Measurements from ENCODE around the gene PRC1. TPM values are rescaled to one million over a fixed set of nuclear protein-coding genes. Genes with fewer than 3 reads are reported as not detected.

Gene PRC1
- total RNA-seq, 2 experiments from 2014 or later = 173 TPM

DNA sequence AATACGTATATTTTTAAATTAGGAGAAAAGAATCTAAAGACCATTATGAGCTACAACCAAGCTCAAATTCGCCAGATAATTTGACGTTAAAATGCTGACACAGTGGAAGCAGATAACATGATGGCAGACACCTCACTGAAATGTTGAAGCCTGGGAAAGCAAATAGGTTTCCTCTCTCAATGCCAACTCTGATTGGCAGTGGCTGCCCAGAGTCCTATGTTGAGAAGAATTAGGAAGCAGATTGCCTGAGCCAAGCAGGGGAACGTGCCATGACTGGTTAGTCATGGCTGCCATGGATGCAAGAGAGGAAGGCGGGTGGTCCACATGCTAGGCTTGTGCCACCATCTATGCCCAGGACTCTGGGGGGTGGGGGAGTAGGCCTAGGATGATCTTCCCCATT, 56.1 kb downstream of the PRC1 start:
- no peaks in the 10 kb centered on the region for H3K9me3 Mint-ChIP-seq
- no peak overlapping the region for H3K4me3 Mint-ChIP-seq
- H3K4me1 Mint-ChIP-seq (ENCODE audit: low read depth) = peaks cover 19% of the 10 kb centered on the region
- H3K27ac Mint-ChIP-seq = no peak overlapping the region
- H3K36me3 Mint-ChIP-seq (ENCODE audit: low read depth) = peaks cover 22% of the 10 kb centered on the region
- no peaks in the 10 kb centered on the region for H3K27me3 Mint-ChIP-seq (ENCODE audit: low read depth)
- no peak for DNase-seq
- intact Hi-C loops (cut with micrococcal nuclease) = loop anchor here (10.0 kb wide), 1 partner anchor 553 kb away; the partner anchor contains the start of gene IQGAP1
- CTCF ChIA-PET = interaction anchor here (0.6 kb wide), 1 partner anchor 321 kb away, joined by 3 read pairs; no protein-coding TSS in a partner anchor

DNA sequence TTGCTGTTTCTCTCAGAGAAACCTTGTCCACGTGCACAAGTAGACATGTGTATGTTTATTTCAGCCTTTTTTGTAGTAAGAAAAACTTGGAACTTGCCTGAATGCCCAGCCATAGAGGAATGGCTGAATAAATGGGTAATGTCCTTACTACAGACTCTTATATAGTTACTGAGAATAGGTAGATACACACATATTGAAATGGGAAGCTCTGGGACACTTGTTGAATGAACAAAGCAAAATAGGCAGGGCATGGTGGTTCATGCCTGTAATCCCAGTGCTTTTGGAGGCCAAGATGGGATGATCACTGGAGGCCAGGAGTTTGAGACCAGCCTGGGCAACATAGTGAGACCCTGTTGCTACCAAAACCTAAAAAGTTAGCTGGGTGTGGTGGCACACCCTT, 57.5 kb downstream of the PRC1 start:
- CTCF ChIA-PET = interaction anchor here (0.5 to 8.9 kb wide), 3 partner anchors 20 to 91 kb away, joined by 3 to 169 read pairs (median 104); partner anchors contain the start of genes MAN2A2 and RCCD1
- peaks cover 20% of the 10 kb centered on the region for H3K36me3 Mint-ChIP-seq (ENCODE audit: low read depth)
- peaks cover 23% of the 10 kb centered on the region for H3K4me1 Mint-ChIP-seq (ENCODE audit: low read depth)
- H3K4me3 Mint-ChIP-seq = peak overlapping the region; percentile 83
- H3K9me3 Mint-ChIP-seq = no peaks in the 10 kb centered on the region
- DNase-seq = no peak
- no peak overlapping the region for H3K27ac Mint-ChIP-seq
- intact Hi-C loops (cut with micrococcal nuclease) = loop anchor here (10.0 kb wide), 1 partner anchor 552 kb away; the partner anchor contains the start of gene IQGAP1
- no peaks in the 10 kb centered on the region for H3K27me3 Mint-ChIP-seq (ENCODE audit: low read depth)

- Mint-ChIP-seq H3K9me3 (no peaks in the 10 kb centered on the region), H3K4me1 (ENCODE audit: low read depth) (peaks cover 36% of the 10 kb centered on the region), H3K27ac (peak within 1 kb of the TSS; percentile 82), H3K36me3 (ENCODE audit: low read depth) (peaks cover 25% of the 10 kb centered on the region), H3K27me3 (ENCODE audit: low read depth) (no peaks in the 10 kb centered on the region), H3K4me3 (peak within 1 kb of the TSS; percentile 83)
- peak; percentile 96 for DNase-seq
- CTCF ChIA-PET = interaction anchor here (0.5 to 8.9 kb wide), 28 partner anchors 9 to 1897 kb away, joined by 3 to 169 read pairs (median 4); partner anchors contain the start of genes AP3S2, BLM, FES and MAN2A2
- intact Hi-C loops (cut with micrococcal nuclease) = loop anchor here (1.0 to 10.0 kb wide), 6 partner anchors 20 to 613 kb away; partner anchors contain the start of genes BLM, IQGAP1 and PRC1
Observed at GRCh38 chr15:90934949-90935751, 59.2 kb downstream of the PRC1 start, which contains the start of gene UNC45A. TSS of gene UNC45A (plus strand) at chr15:90935285. CDS start at chr15:90935325, 40 bp downstream.

DNA sequence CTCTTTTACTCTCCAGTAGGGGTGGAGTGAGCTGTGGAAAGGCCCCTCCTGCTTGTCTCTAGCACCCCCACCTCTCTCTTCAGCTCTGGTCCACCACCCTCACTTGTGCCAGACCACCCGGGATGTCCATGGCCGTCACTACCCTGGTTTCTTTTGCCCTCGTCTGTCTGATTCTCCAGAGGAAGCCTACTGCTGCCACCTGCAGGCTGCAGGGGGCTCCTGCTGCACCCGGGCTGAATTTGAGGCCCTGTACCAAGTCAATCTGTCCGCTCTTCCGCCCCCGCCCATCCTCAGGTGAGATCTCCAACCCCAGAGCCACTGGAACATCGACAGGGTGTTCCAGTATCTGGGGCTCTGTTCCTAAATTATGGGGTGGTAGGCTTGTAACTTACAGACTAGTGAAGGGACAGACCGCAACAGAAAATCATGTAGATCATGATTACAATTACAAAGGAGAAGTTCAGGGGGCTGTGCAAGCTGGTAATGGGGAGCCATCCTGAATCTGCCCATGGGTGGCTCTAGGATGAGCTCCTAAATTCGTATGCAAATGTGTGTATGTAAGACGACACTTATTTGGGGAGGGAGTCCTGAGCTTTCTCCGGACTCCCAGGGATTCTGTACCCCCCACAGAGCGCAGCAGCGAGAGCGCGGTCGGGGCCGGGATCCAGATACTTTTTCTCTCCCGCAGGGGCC, 59.9 kb downstream of the PRC1 start:
- H3K27me3 Mint-ChIP-seq (ENCODE audit: low read depth) = no peaks in the 10 kb centered on the region
- intact Hi-C loops (cut with micrococcal nuclease) = loop anchor here (1.0 to 10.0 kb wide), 4 partner anchors 217 to 612 kb away; partner anchors contain the start of genes BLM and IQGAP1
- H3K36me3 Mint-ChIP-seq (ENCODE audit: low read depth) = peaks cover 24% of the 10 kb centered on the region
- peaks cover 36% of the 10 kb centered on the region for H3K4me1 Mint-ChIP-seq (ENCODE audit: low read depth)
- peak overlapping the region; percentile 83 for H3K4me3 Mint-ChIP-seq
- CTCF ChIA-PET = interaction anchor here (0.7 to 8.9 kb wide), 31 partner anchors 8 to 1040 kb away, joined by 3 to 169 read pairs (median 4); partner anchors contain the start of genes AP3S2, BLM, FES and MAN2A2
- no peaks in the 10 kb centered on the region for H3K9me3 Mint-ChIP-seq
- peak overlapping the region; percentile 82 for H3K27ac Mint-ChIP-seq
- peak; percentile 94 for DNase-seq

GRCh38 chr15:90933301-90933700, 61.0 kb downstream of the PRC1 start:
- peak overlapping the region; percentile 42 for H3K4me3 Mint-ChIP-seq
- CTCF ChIA-PET = interaction anchor here (0.6 to 8.9 kb wide), 34 partner anchors 8 to 696 kb away, joined by 3 to 169 read pairs (median 5); partner anchors contain the start of genes BLM, FES, MAN2A2 and RCCD1
- H3K27ac Mint-ChIP-seq = peak overlapping the region; percentile 100
- no peak for DNase-seq
- no peaks in the 10 kb centered on the region for H3K27me3 Mint-ChIP-seq (ENCODE audit: low read depth)
- H3K4me1 Mint-ChIP-seq (ENCODE audit: low read depth) = peaks cover 40% of the 10 kb centered on the region
- intact Hi-C loops (cut with micrococcal nuclease) = loop anchor here (5.0 to 10.0 kb wide), 2 partner anchors 548 to 611 kb away; partner anchors contain the start of gene IQGAP1
- H3K9me3 Mint-ChIP-seq = no peaks in the 10 kb centered on the region
- H3K36me3 Mint-ChIP-seq (ENCODE audit: low read depth) = peaks cover 23% of the 10 kb centered on the region

- DNase-seq = no peak
- peaks cover 21% of the 10 kb centered on the region for H3K36me3 Mint-ChIP-seq (ENCODE audit: low read depth)
- no peaks in the 10 kb centered on the region for H3K9me3 Mint-ChIP-seq
- peaks cover 41% of the 10 kb centered on the region for H3K4me1 Mint-ChIP-seq (ENCODE audit: low read depth)
- CTCF ChIA-PET = interaction anchor here (0.7 to 8.9 kb wide), 35 partner anchors 8 to 612 kb away, joined by 3 to 169 read pairs (median 5); partner anchors contain the start of genes BLM, FES, MAN2A2 and RCCD1
- H3K4me3 Mint-ChIP-seq = peak overlapping the region; percentile 99
- intact Hi-C loops (cut with micrococcal nuclease) = loop anchor here (1.0 to 10.0 kb wide), 4 partner anchors 271 to 698 kb away; partner anchors contain the start of genes GDPGP1 and IQGAP1
- no peaks in the 10 kb centered on the region for H3K27me3 Mint-ChIP-seq (ENCODE audit: low read depth)
- peak overlapping the region; percentile 100 for H3K27ac Mint-ChIP-seq
Observed at GRCh38 chr15:90932660-90932991, 61.7 kb downstream of the PRC1 start.

GRCh38 chr15:90931828-90932659, 62.3 kb downstream of the PRC1 start, which contains the start of gene HDDC3:
TSS of gene HDDC3 (minus strand) at chr15:90932549. CDS start at chr15:90932540, 9 bp downstream.
- Mint-ChIP-seq H3K27me3 (ENCODE audit: low read depth) (no peaks in the 10 kb centered on the region), H3K4me1 (ENCODE audit: low read depth) (peaks cover 41% of the 10 kb centered on the region), H3K4me3 (peak within 1 kb of the TSS; percentile 99), H3K27ac (peak within 1 kb of the TSS; percentile 100), H3K9me3 (no peaks in the 10 kb centered on the region), H3K36me3 (ENCODE audit: low read depth) (peaks cover 21% of the 10 kb centered on the region)
- intact Hi-C loops (cut with micrococcal nuclease) = loop anchor here (1.0 to 10.0 kb wide), 8 partner anchors 30 to 698 kb away; partner anchors contain the start of genes GDPGP1 and IQGAP1
- peak; percentile 95 for DNase-seq
- CTCF ChIA-PET = interaction anchor here (0.7 to 8.9 kb wide), 41 partner anchors 7 to 612 kb away, joined by 3 to 169 read pairs (median 4); partner anchors contain the start of genes BLM, FES, MAN2A2 and RCCD1

DNA sequence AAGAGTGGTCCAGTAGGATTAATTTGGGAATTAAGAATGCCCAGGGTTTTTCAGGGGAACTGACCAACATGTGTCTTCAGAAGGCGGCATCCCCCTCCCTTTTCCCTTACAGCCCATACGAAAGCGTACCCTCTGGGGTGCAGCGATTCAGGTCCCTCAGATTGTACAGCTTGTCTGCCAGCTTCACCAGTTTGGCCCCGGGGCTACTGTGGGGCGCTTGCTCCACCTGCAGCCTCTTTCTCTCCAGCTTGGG, 62.8 kb downstream of the PRC1 start:
- CTCF ChIA-PET = interaction anchor here (0.6 to 8.9 kb wide), 30 partner anchors 8 to 612 kb away, joined by 3 to 169 read pairs (median 4); partner anchors contain the start of genes BLM, FES, MAN2A2 and RCCD1
- peaks cover 37% of the 10 kb centered on the region for H3K4me1 Mint-ChIP-seq (ENCODE audit: low read depth)
- H3K27ac Mint-ChIP-seq = peak overlapping the region; percentile 100
- H3K27me3 Mint-ChIP-seq (ENCODE audit: low read depth) = no peaks in the 10 kb centered on the region
- intact Hi-C loops (cut with micrococcal nuclease) = loop anchor here (1.0 to 10.0 kb wide), 6 partner anchors 29 to 609 kb away; partner anchors contain the start of gene IQGAP1
- no peaks in the 10 kb centered on the region for H3K9me3 Mint-ChIP-seq
- peaks cover 21% of the 10 kb centered on the region for H3K36me3 Mint-ChIP-seq (ENCODE audit: low read depth)
- H3K4me3 Mint-ChIP-seq = peak overlapping the region; percentile 99
- DNase-seq = no peak

GRCh38 chr15:90930861-90931574, 63.3 kb downstream of the PRC1 start:
- peaks cover 32% of the 10 kb centered on the region for H3K4me1 Mint-ChIP-seq (ENCODE audit: low read depth)

DNA sequence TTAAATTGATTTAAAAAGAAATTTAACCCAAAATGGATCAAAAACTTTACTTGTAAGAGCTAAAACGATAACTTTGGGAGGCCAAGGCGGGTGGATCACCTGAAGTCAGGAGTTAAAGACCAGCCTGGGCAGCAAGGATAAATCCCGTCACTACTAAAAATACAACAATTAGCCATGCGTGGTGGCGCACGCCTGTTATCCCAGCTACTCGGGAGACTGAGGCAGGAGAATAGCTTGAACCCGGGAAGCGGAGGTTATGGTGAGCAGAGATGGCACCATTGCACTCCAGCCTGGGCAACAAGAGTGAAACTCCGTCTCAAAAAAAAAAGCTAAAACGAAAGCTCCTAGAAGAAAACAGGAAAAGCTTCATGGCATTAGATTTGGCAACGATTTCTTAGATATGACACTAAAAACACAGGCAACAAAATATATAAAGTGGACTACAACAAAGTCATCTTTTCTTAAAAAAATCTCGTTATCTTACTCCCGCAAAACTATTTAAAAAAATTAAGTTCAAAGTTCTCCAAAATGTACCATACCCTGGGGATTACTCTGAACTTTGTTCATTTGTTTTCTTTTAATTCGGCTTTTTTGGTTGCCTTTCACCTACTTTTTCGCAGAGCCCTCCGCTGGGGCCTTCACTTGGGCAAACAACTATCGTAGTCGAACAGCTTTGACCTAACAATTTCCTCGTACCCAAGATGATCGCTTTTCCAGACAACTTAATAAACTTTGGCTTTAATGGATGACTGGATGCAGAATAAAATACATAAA, 64.9 kb downstream of the PRC1 start:
- CTCF ChIA-PET = interaction anchor here (0.6 to 8.9 kb wide), 4 partner anchors 16 to 104 kb away, joined by 3 to 169 read pairs (median 54); partner anchors contain the start of genes MAN2A2 and RCCD1
- H3K4me1 Mint-ChIP-seq (ENCODE audit: low read depth) = peaks cover 30% of the 10 kb centered on the region
- H3K27ac Mint-ChIP-seq = peak overlapping the region; percentile 100
- no peaks in the 10 kb centered on the region for H3K27me3 Mint-ChIP-seq (ENCODE audit: low read depth)
- no peak for DNase-seq
- peak overlapping the region; percentile 99 for H3K4me3 Mint-ChIP-seq
- no peaks in the 10 kb centered on the region for H3K9me3 Mint-ChIP-seq
- H3K36me3 Mint-ChIP-seq (ENCODE audit: low read depth) = peaks cover 18% of the 10 kb centered on the region
- intact Hi-C loops (cut with micrococcal nuclease) = loop anchor here (1.0 to 10.0 kb wide), 5 partner anchors 57 to 607 kb away; partner anchors contain the start of genes BLM and IQGAP1

More at GRCh38 chr15:90930861-90931574, 63.3 kb downstream of the PRC1 start:
- H3K4me3 Mint-ChIP-seq = peak overlapping the region; percentile 99
- CTCF ChIA-PET = interaction anchor here (0.6 to 8.9 kb wide), 24 partner anchors 9 to 611 kb away, joined by 3 to 169 read pairs (median 4); partner anchors contain the start of genes BLM, FES, MAN2A2 and RCCD1
- H3K27me3 Mint-ChIP-seq (ENCODE audit: low read depth) = no peaks in the 10 kb centered on the region
- peak overlapping the region; percentile 100 for H3K27ac Mint-ChIP-seq
- peak; percentile 33 for DNase-seq
- intact Hi-C loops (cut with micrococcal nuclease) = loop anchor here (1.0 to 10.0 kb wide), 7 partner anchors 29 to 609 kb away; partner anchors contain the start of genes BLM and IQGAP1
- H3K36me3 Mint-ChIP-seq (ENCODE audit: low read depth) = peaks cover 17% of the 10 kb centered on the region
- no peaks in the 10 kb centered on the region for H3K9me3 Mint-ChIP-seq

Measured in activated naive CD4-positive, alpha-beta T cell treated with anti-CD3 and anti-CD28 coated beads for 36 hours (primary cell).